ENCODE measurements around the gene SLC25A34. TPM values are rescaled to one million over a fixed set of nuclear protein-coding genes. Genes with fewer than 3 reads are reported as not detected.

The SLC25A34 gene
- total and polyA plus RNA-seq, 9 donors, result 1.0 to 2.5 (median 1.9) TPM

- Histone ChIP-seq H3K9me3 (no peaks in the 10 kb centered on the region), H3K4me1 (ENCODE audit: insufficient read depth) (peaks cover 6% of the 10 kb centered on the region), H3K27ac (no peak overlapping the region), H3K4me3 (no peak overlapping the region), H3K27me3 (no peaks in the 10 kb centered on the region), H3K36me3 (no peaks in the 10 kb centered on the region)
- TF ChIP-seq EP300 (IDR thresholded peaks at IDR 0.05), result no peak
- TF ChIP-seq, protein P1, sequence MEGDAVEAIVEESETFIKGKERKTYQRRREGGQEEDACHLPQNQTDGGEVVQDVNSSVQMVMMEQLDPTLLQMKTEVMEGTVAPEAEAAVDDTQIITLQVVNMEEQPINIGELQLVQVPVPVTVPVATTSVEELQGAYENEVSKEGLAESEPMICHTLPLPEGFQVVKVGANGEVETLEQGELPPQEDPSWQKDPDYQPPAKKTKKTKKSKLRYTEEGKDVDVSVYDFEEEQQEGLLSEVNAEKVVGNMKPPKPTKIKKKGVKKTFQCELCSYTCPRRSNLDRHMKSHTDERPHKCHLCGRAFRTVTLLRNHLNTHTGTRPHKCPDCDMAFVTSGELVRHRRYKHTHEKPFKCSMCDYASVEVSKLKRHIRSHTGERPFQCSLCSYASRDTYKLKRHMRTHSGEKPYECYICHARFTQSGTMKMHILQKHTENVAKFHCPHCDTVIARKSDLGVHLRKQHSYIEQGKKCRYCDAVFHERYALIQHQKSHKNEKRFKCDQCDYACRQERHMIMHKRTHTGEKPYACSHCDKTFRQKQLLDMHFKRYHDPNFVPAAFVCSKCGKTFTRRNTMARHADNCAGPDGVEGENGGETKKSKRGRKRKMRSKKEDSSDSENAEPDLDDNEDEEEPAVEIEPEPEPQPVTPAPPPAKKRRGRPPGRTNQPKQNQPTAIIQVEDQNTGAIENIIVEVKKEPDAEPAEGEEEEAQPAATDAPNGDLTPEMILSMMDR (IDR thresholded peaks at IDR 0.05), result no peak
- TF ChIP-seq POLR2A (IDR thresholded peaks at IDR 0.05), result no peak
- WGBS, 3 donors, result 52 to 68% (median 54%) methylated on average over 10 of the region's 10 CpGs
- DNase-seq, result peak in 3 of 5 donors; percentile 41 to 61 (median 43)
- intact Hi-C loops (cut with DNase I), result no loop called here
Measured at GRCh38 chr1:15786581-15786980, 50.5 kb downstream of the SLC25A34 start.

GRCh38 chr1:15788624-15789301 lies 52.7 kb downstream of the SLC25A34 start:
- no peaks in the 10 kb centered on the region for H3K36me3 ChIP-seq
- H3K4me1 ChIP-seq (ENCODE audit: insufficient read depth), result peaks cover 8% of the 10 kb centered on the region
- H3K27ac ChIP-seq, result no peak overlapping the region
- WGBS, 3 donors, result 52 to 66% (median 54%) methylated on average over 13 of the region's 13 CpGs
- DNase-seq, result no peak
- no peaks in the 10 kb centered on the region for H3K9me3 ChIP-seq
- H3K4me3 ChIP-seq, result no peak overlapping the region
- intact Hi-C loops (cut with DNase I), result no loop called here
- no peaks in the 10 kb centered on the region for H3K27me3 ChIP-seq
- no peak for TF ChIP-seq POLR2A (IDR thresholded peaks at IDR 0.05)
- TF ChIP-seq, protein P1 (IDR thresholded peaks at IDR 0.05), result no peak
- no peak for TF ChIP-seq EP300 (IDR thresholded peaks at IDR 0.05)

Other genes starting within 250 kb of the SLC25A34 start
- gene CASP9, start 212.0 kb upstream of the SLC25A34 start, total RNA-seq, result 10 to 100 TPM; 13.4 to 62.0 (median 44.4) TPM
- 10 to 100 TPM; 21.1 to 33.5 TPM for gene CASP9, start 212.0 kb upstream of the SLC25A34 start, polyA plus RNA-seq
- gene DNAJC16, start 209.4 kb upstream of the SLC25A34 start, total RNA-seq, result 10 to 100 TPM; 12.3 to 33.3 (median 17.9) TPM
- gene DNAJC16, start 209.4 kb upstream of the SLC25A34 start, polyA plus RNA-seq, result 1 to 10 TPM; 4.7 to 10.0 TPM
- gene AGMAT, start 151.2 kb upstream of the SLC25A34 start, total RNA-seq, result under 1 TPM in 3 of 7 donors, not detected in 4; 0.30 to 0.31 (median 0.30) TPM
- 1 to 10 TPM in 1 of 2 donors, under 1 TPM in 1; 0.08 to 1.5 TPM for gene AGMAT, start 151.2 kb upstream of the SLC25A34 start, polyA plus RNA-seq
- gene DDI2, start 118.8 kb upstream of the SLC25A34 start, total RNA-seq, result 10 to 100 TPM; 18.7 to 30.9 (median 23.1) TPM
- 1 to 10 TPM; 4.2 to 9.6 TPM for gene DDI2, start 118.8 kb upstream of the SLC25A34 start, polyA plus RNA-seq
- gene PLEKHM2, start 51.9 kb upstream of the SLC25A34 start, total RNA-seq, result 10 to 100 TPM; 26.5 to 81.8 (median 55.1) TPM
- 10 to 100 TPM; 22.1 to 45.0 TPM for gene PLEKHM2, start 51.9 kb upstream of the SLC25A34 start, polyA plus RNA-seq
- gene TMEM82, start 6.2 kb downstream of the SLC25A34 start, total RNA-seq, result not detected
- not detected for gene TMEM82, start 6.2 kb downstream of the SLC25A34 start, polyA plus RNA-seq
- gene FBLIM1, start 22.5 kb downstream of the SLC25A34 start, total RNA-seq, result 100 to 1,000 TPM in 3 of 7 donors, 10 to 100 TPM in 4; 40.7 to 160 (median 70.8) TPM
- gene FBLIM1, start 22.5 kb downstream of the SLC25A34 start, polyA plus RNA-seq, result 10 to 100 TPM; 39.0 to 59.2 TPM
- 1 to 10 TPM in 6 of 7 donors, under 1 TPM in 1; 0.65 to 3.3 (median 1.2) TPM for gene UQCRHL, start 71.4 kb downstream of the SLC25A34 start, total RNA-seq
- 1 to 10 TPM; 1.4 to 5.6 TPM for gene UQCRHL, start 71.4 kb downstream of the SLC25A34 start, polyA plus RNA-seq
- 10 to 100 TPM; 38.0 to 93.2 (median 65.6) TPM for gene SPEN, start 111.4 kb downstream of the SLC25A34 start, total RNA-seq
- gene SPEN, start 111.4 kb downstream of the SLC25A34 start, polyA plus RNA-seq, result 10 to 100 TPM; 30.5 to 41.7 TPM
- gene ZBTB17, start 239.8 kb downstream of the SLC25A34 start, total RNA-seq, result 10 to 100 TPM; 18.8 to 45.7 (median 29.8) TPM
- gene ZBTB17, start 239.8 kb downstream of the SLC25A34 start, polyA plus RNA-seq, result 10 to 100 TPM in 1 of 2 donors, 1 to 10 TPM in 1; 3.7 to 33.1 TPM

All from ovary (tissue), 9 donors.